CD14-positive monocyte (primary cell): Measurements from ENCODE around the gene PERM1. TPM values are rescaled to one million over a fixed set of nuclear protein-coding genes. Genes with fewer than 3 reads are reported as not detected.

Experiments used
- DNase-seq, 3 donors: peaks; one replicate each; pipeline ENCODE4 v3.0.0-alpha.2; 2011 to 2022
- H2AFZ ChIP-seq: 2 replicates; pipeline ENCODE4 v1.6.0; 2012; ENCODE audit warnings: mild to moderate bottlenecking, low read depth, low read length, inconsistent platforms; ENCODE audit not compliant: insufficient read depth, poor library complexity, severe bottlenecking
- H3K27ac ChIP-seq, 2 donors: 1 replicate in 1 of 2; 2 replicates in 1 of 2; pipeline ENCODE4 v1.5.1; 2012 to 2013; ENCODE audit warnings: low read length in 2 of 2, control low read depth in 1 of 2, inconsistent platforms in 1 of 2, low read depth in 1 of 2, mild to moderate bottlenecking in 1 of 2
- H3K27me3 ChIP-seq, 2 donors: one replicate each; pipeline versions ENCODE4 v1.6.0 to v1.6.1; 2011 to 2013; ENCODE audit warnings: low read length in 2 of 2; ENCODE audit not compliant: control insufficient read depth in 2 of 2, insufficient read depth in 2 of 2
- H3K36me3 ChIP-seq, 2 donors: replicated peaks in 1 of 2; 1 replicate in 1 of 2; 2 replicates in 1 of 2; pipeline versions ENCODE4 v1.5.1 to v1.6.1; 2012 to 2013; ENCODE audit warnings: low read length in 2 of 2, control low read depth in 1 of 2, inconsistent platforms in 1 of 2, mild to moderate bottlenecking in 1 of 2; ENCODE audit not compliant: insufficient read depth in 2 of 2, control insufficient read depth in 1 of 2
- H3K4me1 ChIP-seq, 2 donors: 1 replicate in 1 of 2; 2 replicates in 1 of 2; pipeline versions ENCODE4 v1.5.1 to v1.6.1; 2012 to 2013; ENCODE audit warnings: low read length in 2 of 2, control low read depth in 1 of 2, inconsistent platforms in 1 of 2, mild to moderate bottlenecking in 1 of 2, moderate library complexity in 1 of 2; ENCODE audit not compliant: insufficient read depth in 2 of 2, control insufficient read depth in 1 of 2
- H3K4me2 ChIP-seq: replicated peaks from 2 replicates; pipeline ENCODE3; 2012; ENCODE audit warnings: low read length, moderate library complexity, mild to moderate bottlenecking; ENCODE audit not compliant: poor library complexity, severe bottlenecking; ENCODE audit errors: extremely low read depth
- H3K4me3 ChIP-seq, 3 experiments: fragments of 200-600 bp in 1 of 3; sonication (generic) in 1 of 3; replicated peaks in 1 of 3; 1 replicate in 2 of 3; 2 replicates in 1 of 3; pipeline ENCODE4 v1.5.1; 2011 to 2013; ENCODE audit warnings: low read length in 3 of 3, mild to moderate bottlenecking in 3 of 3, control low read depth in 2 of 3, low read depth in 2 of 3, inconsistent platforms in 1 of 3, moderate library complexity in 1 of 3
- H3K79me2 ChIP-seq: 2 replicates; pipeline ENCODE4 v1.6.0; 2012; ENCODE audit warnings: mild to moderate bottlenecking, control low read depth, inconsistent platforms, low read length, moderate library complexity; ENCODE audit not compliant: insufficient read depth
- H3K9ac ChIP-seq: 2 replicates; pipeline ENCODE4 v1.6.0; 2017; ENCODE audit warnings: low read length, mild to moderate bottlenecking; ENCODE audit not compliant: insufficient read depth, poor library complexity, severe bottlenecking
- H3K9me3 ChIP-seq, 2 donors: replicated peaks in 1 of 2; 1 replicate in 1 of 2; 2 replicates in 1 of 2; pipeline versions ENCODE4 v1.5.1 to v1.6.1; 2012 to 2013; ENCODE audit warnings: low read length in 2 of 2, control low read depth in 1 of 2; ENCODE audit not compliant: control insufficient read depth in 1 of 2, insufficient read depth in 1 of 2
- H4K20me1 ChIP-seq: 2 replicates; pipeline ENCODE4 v1.6.0; 2012; ENCODE audit warnings: mild to moderate bottlenecking, low read length, control low read depth, moderate library complexity; ENCODE audit not compliant: insufficient read depth
- H3K27ac Mint-ChIP-seq, 7 donors: one replicate each; pipeline ENCODE4 v1.8.0; 2020; ENCODE audit warnings: mild to moderate bottlenecking in 7 of 7, mixed read lengths in 7 of 7, moderate library complexity in 6 of 7, inconsistent platforms in 2 of 7
- H3K27me3 Mint-ChIP-seq, 3 donors: one replicate each; pipeline ENCODE4 v1.8.0; 2021 to 2022; ENCODE audit warnings: low read depth in 3 of 3, mild to moderate bottlenecking in 3 of 3, mixed read lengths in 3 of 3, moderate library complexity in 3 of 3, inconsistent platforms in 1 of 3
- H3K36me3 Mint-ChIP-seq, 2 donors: one replicate each; pipeline ENCODE4 v1.8.0; 2020; ENCODE audit warnings: mixed read lengths in 2 of 2, inconsistent platforms in 1 of 2, mild to moderate bottlenecking in 1 of 2
- H3K4me1 Mint-ChIP-seq: one replicate; pipeline ENCODE4 v1.8.0; 2020; ENCODE audit warnings: mild to moderate bottlenecking, mixed read lengths
- H3K4me3 Mint-ChIP-seq, 2 donors: one replicate each; pipeline ENCODE4 v1.8.0; 2020; ENCODE audit warnings: mild to moderate bottlenecking in 2 of 2, mixed read lengths in 2 of 2, moderate library complexity in 1 of 2
- H3K9me3 Mint-ChIP-seq, 7 donors: one replicate each; pipeline ENCODE4 v1.8.0; 2020 to 2022; ENCODE audit warnings: mixed read lengths in 7 of 7, mild to moderate bottlenecking in 6 of 7, moderate library complexity in 6 of 7, inconsistent platforms in 2 of 7
- WGBS: methylation state at CpG from one replicate; pipeline ENCODE4 v1.1.5; 2013; ENCODE audit warnings: missing lambda C conversion rate; ENCODE audit not compliant: insufficient coverage; 5-methylcytosine and 5-hydroxymethylcytosine counted together
- intact Hi-C, 2 donors: fragments of 100-400 bp; cut with micrococcal nuclease; formaldehyde crosslinking; loops; one replicate each; pipeline versions ENCODE4 v1.15.0 to v1.15.1; 2023
- polyA plus RNA-seq, 3 donors: library from polyadenylated mRNA; depleted of rRNA in 1 of 3; unstranded in 2 of 3; stranded (reverse) in 1 of 3; fragments of 300-500 nt in 2 of 3; fragments of >200 nt in 1 of 3; fragmentation: Illumina TruSeq in 2 of 3; gene quantifications; 1 replicate in 2 of 3; 2 replicates in 1 of 3; pipeline ENCODE4 v1.2.3, GENCODE V29; 2012 to 2021
- TF ChIP-seq, protein P1 (sequence below): fragments of 200-600 bp; IDR thresholded peaks from one replicate; pipeline ENCODE4 v1.8.0; 2022; ENCODE audit warnings: antibody characterized with exemption, mild to moderate bottlenecking

Gene PERM1
- polyA plus RNA-seq, 3 donors = not detected

DNA sequence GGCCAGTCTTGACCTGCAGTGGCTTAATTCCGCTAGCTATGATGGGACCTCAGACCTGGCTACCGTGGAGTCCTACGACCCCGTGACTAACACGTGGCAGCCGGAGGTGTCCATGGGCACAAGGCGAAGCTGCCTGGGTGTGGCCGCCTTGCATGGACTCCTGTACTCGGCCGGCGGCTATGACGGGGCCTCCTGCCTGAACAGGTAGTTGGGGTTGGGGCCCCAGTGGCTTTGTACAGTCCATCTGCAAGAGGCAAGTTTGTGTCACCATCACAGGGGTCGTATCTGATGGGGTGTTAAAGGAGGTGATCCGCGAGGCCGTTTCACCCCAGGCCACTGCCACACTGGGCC, 18.6 kb downstream of the PERM1 start:
- intact Hi-C loops = loop anchor here in 1 of 2 donors (10.0 kb wide), 1 partner anchor 58 kb away; no protein-coding TSS in a partner anchor
- Histone ChIP-seq H3K27me3 (peaks cover 0 to 26% of the 10 kb centered on the region in 2 donors), H3K9me3 (no peaks in the 10 kb centered on the region), H3K9ac (no peak overlapping the region), H3K4me3 (no peak overlapping the region), H4K20me1 (peaks cover 3% of the 10 kb centered on the region), H3K4me2 (no peak overlapping the region), H3K79me2 (peaks cover 8% of the 10 kb centered on the region), H3K27ac (no peak overlapping the region), H2AFZ (no peak overlapping the region), H3K4me1 (peaks cover 31 to 49% of the 10 kb centered on the region in 2 donors), H3K36me3 (peaks cover 0 to 3% of the 10 kb centered on the region in 2 donors)
- Mint-ChIP-seq H3K27me3 (peaks cover 18 to 42% (median 26%) of the 10 kb centered on the region in 3 donors), H3K36me3 (peaks cover 16 to 19% of the 10 kb centered on the region in 2 donors), H3K4me3 (no peak overlapping the region), H3K4me1 (peaks cover 20% of the 10 kb centered on the region), H3K27ac (no peak overlapping the region), H3K9me3 (no peaks in the 10 kb centered on the region)
- WGBS = 94% methylated on average over 15 of the region's 16 CpGs
- no peak for DNase-seq
- TF ChIP-seq, protein P1, sequence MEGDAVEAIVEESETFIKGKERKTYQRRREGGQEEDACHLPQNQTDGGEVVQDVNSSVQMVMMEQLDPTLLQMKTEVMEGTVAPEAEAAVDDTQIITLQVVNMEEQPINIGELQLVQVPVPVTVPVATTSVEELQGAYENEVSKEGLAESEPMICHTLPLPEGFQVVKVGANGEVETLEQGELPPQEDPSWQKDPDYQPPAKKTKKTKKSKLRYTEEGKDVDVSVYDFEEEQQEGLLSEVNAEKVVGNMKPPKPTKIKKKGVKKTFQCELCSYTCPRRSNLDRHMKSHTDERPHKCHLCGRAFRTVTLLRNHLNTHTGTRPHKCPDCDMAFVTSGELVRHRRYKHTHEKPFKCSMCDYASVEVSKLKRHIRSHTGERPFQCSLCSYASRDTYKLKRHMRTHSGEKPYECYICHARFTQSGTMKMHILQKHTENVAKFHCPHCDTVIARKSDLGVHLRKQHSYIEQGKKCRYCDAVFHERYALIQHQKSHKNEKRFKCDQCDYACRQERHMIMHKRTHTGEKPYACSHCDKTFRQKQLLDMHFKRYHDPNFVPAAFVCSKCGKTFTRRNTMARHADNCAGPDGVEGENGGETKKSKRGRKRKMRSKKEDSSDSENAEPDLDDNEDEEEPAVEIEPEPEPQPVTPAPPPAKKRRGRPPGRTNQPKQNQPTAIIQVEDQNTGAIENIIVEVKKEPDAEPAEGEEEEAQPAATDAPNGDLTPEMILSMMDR = no peak

DNA sequence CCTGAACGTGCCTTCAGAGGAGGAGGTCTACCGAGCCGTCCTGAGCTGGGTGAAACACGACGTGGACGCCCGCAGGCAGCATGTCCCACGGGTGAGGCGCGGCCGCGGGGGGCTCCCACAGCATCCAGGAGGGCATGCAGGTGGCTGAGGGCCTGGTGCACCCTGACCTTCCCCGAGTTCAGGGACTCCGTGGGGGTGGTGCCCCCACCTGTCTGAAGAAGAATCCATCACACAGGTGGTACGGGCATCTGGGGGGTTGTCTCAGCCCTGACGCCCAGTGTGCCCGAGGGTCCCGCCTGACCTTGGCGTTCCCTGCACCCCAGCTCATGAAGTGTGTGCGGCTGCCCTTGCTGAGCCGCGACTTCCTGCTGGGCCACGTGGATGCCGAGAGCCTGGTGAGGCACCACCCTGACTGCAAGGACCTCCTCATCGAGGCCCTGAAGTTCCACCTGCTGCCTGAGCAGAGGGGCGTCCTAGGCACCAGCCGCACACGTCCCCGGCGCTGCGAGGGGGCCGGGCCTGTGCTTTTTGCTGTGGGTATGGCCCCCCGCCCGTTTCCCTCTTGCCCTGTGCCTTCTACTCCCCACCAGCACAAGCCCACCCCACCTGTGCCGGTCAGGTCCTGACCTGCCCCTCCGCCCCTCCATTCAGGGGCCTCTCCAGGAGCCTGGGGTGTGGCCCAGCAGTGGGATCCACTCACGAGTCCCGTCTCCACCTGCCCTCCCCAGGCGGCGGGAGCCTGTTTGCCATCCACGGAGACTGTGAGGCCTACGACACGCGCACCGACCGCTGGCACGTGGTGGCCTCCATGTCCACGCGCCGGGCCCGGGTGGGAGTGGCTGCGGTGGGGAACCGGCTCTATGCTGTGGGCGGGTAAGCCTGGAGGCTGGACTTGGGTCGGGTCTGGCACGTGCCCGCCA, 19.3 kb downstream of the PERM1 start:
- no peak overlapping the region for H2AFZ ChIP-seq
- Mint-ChIP-seq H3K27me3 (peaks cover 14 to 37% (median 21%) of the 10 kb centered on the region in 3 donors), H3K27ac (no peak overlapping the region), H3K4me3 (no peak overlapping the region), H3K36me3 (peaks cover 16 to 19% of the 10 kb centered on the region in 2 donors), H3K9me3 (no peaks in the 10 kb centered on the region), H3K4me1 (peaks cover 26% of the 10 kb centered on the region)
- no peak overlapping the region for H3K27ac ChIP-seq
- no peak overlapping the region for H3K9ac ChIP-seq
- peaks cover 0 to 3% of the 10 kb centered on the region in 2 donors for H3K36me3 ChIP-seq
- no peaks in the 10 kb centered on the region for H3K9me3 ChIP-seq
- H3K79me2 ChIP-seq = peaks cover 15% of the 10 kb centered on the region
- H4K20me1 ChIP-seq = peaks cover 7% of the 10 kb centered on the region
- H3K4me1 ChIP-seq = peaks cover 37 to 56% of the 10 kb centered on the region in 2 donors
- WGBS = 95% methylated on average over 55 of the region's 57 CpGs
- H3K27me3 ChIP-seq = peaks cover 0 to 20% of the 10 kb centered on the region in 2 donors
- no peak overlapping the region for H3K4me3 ChIP-seq
- intact Hi-C loops = loop anchor here in 1 of 2 donors (10.0 kb wide), 1 partner anchor 58 kb away; no protein-coding TSS in a partner anchor
- TF ChIP-seq, protein P1 = no peak
- no peak overlapping the region for H3K4me2 ChIP-seq
- no peak for DNase-seq
